Ishikawa (cell line): Measurements from ENCODE around the gene RBM38.

Experiments
- CEBPB ChIP-seq: IDR thresholded peaks from 2 replicates; pipeline ENCODE4 v1.6.1; 2012
- CREB1 ChIP-seq: IDR thresholded peaks from 2 replicates; pipeline ENCODE4 v1.6.1; 2012; ENCODE audit warnings: low read depth
- EP300 ChIP-seq: IDR thresholded peaks from 2 replicates; pipeline ENCODE4 v1.6.1; 2012; ENCODE audit warnings: borderline replicate concordance
- FOXM1 ChIP-seq: IDR thresholded peaks from 2 replicates; pipeline ENCODE4 v1.6.1; 2012; ENCODE audit warnings: low read depth, borderline replicate concordance
- NFIC ChIP-seq: IDR thresholded peaks from 2 replicates; pipeline ENCODE4 v1.6.1; 2012
- TAF1 ChIP-seq: IDR thresholded peaks from 2 replicates; pipeline ENCODE4 v1.6.1; 2012; ENCODE audit warnings: low read depth, mild to moderate bottlenecking
- TCF12 ChIP-seq: IDR thresholded peaks from 2 replicates; pipeline ENCODE4 v1.6.1; 2012; ENCODE audit warnings: low read depth
- TEAD4 ChIP-seq: IDR thresholded peaks from 2 replicates; pipeline ENCODE4 v1.6.1; 2012
- YY1 ChIP-seq: IDR thresholded peaks from 2 replicates; pipeline ENCODE4 v1.6.1; 2012; ENCODE audit warnings: low read depth
- TF ChIP-seq, protein P1 (sequence below): IDR thresholded peaks from 2 replicates; pipeline ENCODE4 v1.6.1; 2012; ENCODE audit warnings: low read depth, mild to moderate bottlenecking

DNA sequence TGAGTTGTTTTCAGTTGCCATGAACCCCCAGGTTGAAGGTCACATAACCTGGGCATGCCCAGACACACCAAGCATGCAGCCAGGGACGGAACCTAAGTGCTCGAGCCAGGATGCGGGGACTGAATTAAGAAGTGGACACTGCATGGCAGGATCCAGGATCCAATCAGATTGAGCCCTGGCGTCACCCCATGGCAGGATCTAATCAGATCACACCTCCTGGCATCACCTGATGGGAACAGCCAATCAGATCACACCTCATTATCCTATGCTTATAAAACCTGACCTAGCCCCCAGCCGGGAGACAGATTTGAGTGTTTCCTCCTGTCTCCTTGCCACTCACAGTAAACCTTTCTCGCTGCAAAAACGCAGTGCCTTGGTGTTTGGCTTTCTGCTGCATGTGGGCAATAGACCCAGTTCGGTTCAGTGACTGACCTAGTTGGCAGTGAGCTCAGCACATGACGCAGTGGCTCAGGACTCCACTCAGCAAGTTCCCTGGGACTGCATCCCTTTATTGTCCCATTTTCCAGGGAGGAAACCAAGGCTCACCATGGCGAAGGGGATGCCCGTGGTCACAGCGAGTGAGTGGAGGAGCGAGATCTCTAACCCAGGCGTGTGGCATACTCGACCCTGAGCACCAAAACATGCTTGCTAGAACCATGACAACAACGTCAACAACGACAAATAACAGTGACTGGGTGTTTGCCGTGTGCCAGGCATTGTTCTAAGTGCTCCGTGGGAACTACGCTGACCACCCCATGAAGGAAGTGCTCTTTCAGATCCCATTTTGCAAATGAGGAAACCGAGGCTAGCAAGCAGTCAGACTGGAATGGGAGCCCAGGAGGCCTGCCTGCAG is 66.3 kb downstream of the RBM38 start:
- TF ChIP-seq TAF1 = no peak
- TF ChIP-seq YY1 = no peak
- no peak for TF ChIP-seq FOXM1
- TF ChIP-seq CEBPB = no peak
- TF ChIP-seq CREB1 = no peak
- TF ChIP-seq, protein P1, sequence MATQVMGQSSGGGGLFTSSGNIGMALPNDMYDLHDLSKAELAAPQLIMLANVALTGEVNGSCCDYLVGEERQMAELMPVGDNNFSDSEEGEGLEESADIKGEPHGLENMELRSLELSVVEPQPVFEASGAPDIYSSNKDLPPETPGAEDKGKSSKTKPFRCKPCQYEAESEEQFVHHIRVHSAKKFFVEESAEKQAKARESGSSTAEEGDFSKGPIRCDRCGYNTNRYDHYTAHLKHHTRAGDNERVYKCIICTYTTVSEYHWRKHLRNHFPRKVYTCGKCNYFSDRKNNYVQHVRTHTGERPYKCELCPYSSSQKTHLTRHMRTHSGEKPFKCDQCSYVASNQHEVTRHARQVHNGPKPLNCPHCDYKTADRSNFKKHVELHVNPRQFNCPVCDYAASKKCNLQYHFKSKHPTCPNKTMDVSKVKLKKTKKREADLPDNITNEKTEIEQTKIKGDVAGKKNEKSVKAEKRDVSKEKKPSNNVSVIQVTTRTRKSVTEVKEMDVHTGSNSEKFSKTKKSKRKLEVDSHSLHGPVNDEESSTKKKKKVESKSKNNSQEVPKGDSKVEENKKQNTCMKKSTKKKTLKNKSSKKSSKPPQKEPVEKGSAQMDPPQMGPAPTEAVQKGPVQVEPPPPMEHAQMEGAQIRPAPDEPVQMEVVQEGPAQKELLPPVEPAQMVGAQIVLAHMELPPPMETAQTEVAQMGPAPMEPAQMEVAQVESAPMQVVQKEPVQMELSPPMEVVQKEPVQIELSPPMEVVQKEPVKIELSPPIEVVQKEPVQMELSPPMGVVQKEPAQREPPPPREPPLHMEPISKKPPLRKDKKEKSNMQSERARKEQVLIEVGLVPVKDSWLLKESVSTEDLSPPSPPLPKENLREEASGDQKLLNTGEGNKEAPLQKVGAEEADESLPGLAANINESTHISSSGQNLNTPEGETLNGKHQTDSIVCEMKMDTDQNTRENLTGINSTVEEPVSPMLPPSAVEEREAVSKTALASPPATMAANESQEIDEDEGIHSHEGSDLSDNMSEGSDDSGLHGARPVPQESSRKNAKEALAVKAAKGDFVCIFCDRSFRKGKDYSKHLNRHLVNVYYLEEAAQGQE = no peak
- TF ChIP-seq TCF12 = no peak
- no peak for TF ChIP-seq EP300
- TF ChIP-seq TEAD4 = no peak
- no peak for TF ChIP-seq NFIC
